ENCODE measurements around the gene CSMD2.

The CSMD2 gene

DNA sequence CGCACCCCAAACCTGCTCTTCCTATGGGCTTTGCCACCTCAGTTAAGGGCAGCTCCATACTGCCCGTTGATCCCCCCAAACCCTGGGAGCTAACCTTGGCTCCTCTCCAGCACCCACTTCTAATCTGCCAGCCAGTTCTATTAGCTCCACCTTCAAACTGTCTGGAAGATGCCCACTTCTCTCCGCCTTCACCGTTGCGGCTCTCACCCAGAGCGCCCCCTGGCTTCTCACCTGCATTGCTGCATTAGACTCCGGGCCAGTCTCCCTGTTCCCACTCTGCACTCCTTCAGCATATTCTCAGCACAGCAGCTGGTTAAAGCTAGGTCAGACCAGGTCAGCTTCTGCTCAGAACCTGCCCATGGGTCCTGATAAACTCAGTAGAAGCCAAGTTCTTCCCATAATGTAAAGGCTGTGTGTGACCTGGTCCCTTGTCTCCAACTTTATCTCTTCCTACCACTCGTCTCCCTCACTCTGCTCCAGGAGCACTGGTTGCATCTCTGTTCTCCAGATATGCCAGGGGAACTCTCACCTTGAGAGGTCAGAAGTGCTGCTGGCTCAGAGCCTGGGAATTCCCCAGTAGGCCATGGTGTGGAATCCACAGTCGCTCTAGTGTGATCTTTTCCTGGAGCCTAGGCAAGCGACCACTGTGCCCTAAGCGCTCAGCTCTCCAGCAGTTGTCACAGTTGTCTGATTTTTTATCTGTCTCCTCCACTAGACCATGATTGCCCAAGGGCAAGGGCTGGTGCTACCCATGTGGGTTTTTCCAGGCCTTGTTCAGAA lies 150.9 kb downstream of the CSMD2 start:
- Histone ChIP-seq H3K27ac (ENCODE audit: low read length) (no peak overlapping the region), H3K36me3 (replicated peaks; ENCODE audit: insufficient read depth, low read length) (no peaks in the 10 kb centered on the region), H3K9ac (ENCODE audit: low read length) (no peak overlapping the region), H3K9me3 (replicated peaks; ENCODE audit: insufficient read depth, low read length) (no peaks in the 10 kb centered on the region), H3K27me3 (replicated peaks; ENCODE audit: insufficient read depth, low read length) (peaks cover 20% of the 10 kb centered on the region; the same call in 1 of the 2 replicates), H3K4me2 (ENCODE audit: low read depth, low read length) (no peak overlapping the region), H3K9me2 (replicated peaks; ENCODE audit: insufficient read depth, low read length) (no peaks in the 10 kb centered on the region), H2AFZ (ENCODE audit: low read length) (no peak overlapping the region), H3K4me3 (ENCODE audit: low read length) (no peak overlapping the region), H3K4me1 (ENCODE audit: low read length) (no peaks in the 10 kb centered on the region), H3K79me2 (ENCODE audit: low read length) (no peaks in the 10 kb centered on the region), H4K20me1 (ENCODE audit: insufficient read depth, low read length) (no peaks in the 10 kb centered on the region), H3F3A (ENCODE audit: insufficient read depth, low read length) (no peaks in the 10 kb centered on the region)
- no peak for TF ChIP-seq EZH2 (optimal IDR thresholded peaks at IDR 0.05; ENCODE audit: low read depth, low read length)
- TF ChIP-seq, protein P1, sequence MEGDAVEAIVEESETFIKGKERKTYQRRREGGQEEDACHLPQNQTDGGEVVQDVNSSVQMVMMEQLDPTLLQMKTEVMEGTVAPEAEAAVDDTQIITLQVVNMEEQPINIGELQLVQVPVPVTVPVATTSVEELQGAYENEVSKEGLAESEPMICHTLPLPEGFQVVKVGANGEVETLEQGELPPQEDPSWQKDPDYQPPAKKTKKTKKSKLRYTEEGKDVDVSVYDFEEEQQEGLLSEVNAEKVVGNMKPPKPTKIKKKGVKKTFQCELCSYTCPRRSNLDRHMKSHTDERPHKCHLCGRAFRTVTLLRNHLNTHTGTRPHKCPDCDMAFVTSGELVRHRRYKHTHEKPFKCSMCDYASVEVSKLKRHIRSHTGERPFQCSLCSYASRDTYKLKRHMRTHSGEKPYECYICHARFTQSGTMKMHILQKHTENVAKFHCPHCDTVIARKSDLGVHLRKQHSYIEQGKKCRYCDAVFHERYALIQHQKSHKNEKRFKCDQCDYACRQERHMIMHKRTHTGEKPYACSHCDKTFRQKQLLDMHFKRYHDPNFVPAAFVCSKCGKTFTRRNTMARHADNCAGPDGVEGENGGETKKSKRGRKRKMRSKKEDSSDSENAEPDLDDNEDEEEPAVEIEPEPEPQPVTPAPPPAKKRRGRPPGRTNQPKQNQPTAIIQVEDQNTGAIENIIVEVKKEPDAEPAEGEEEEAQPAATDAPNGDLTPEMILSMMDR (IDR thresholded peaks at IDR 0.05; ENCODE audit: low read length), result peak; percentile 26
- DNase-seq, result no peak

DNA sequence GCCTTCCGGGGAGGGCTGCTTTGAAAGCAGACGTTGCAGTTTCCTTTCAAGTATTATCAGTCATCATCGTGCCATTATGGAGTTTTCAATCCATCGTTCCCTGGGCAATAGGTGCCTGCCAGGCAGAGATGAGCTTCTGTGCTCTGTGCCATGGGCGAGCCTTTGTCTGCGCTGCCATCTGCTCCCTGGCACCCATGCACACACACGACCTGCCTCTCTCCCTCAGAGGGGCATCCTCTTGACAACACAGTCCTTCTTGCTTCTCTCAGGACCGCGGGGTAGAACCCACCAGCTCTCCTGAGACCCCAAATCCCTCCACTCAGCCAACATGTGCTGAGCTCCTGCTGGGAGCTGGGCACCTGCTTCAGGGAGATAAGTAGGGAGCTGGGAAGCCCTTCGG lies 151.9 kb downstream of the CSMD2 start:
- H4K20me1 ChIP-seq (ENCODE audit: insufficient read depth, low read length), result no peaks in the 10 kb centered on the region
- H3F3A ChIP-seq (ENCODE audit: insufficient read depth, low read length), result no peaks in the 10 kb centered on the region
- no peaks in the 10 kb centered on the region for H3K79me2 ChIP-seq (ENCODE audit: low read length)
- no peak overlapping the region for H3K9ac ChIP-seq (ENCODE audit: low read length)
- H3K4me1 ChIP-seq (ENCODE audit: low read length), result no peaks in the 10 kb centered on the region
- no peak for TF ChIP-seq EZH2phosphoT487 (IDR thresholded peaks at IDR 0.05; ENCODE audit: low read length)
- H3K4me3 ChIP-seq (ENCODE audit: low read length), result no peak overlapping the region
- H3K36me3 ChIP-seq (replicated peaks; ENCODE audit: insufficient read depth, low read length), result no peaks in the 10 kb centered on the region
- no peak overlapping the region for H3K27ac ChIP-seq (ENCODE audit: low read length)
- H3K9me3 ChIP-seq (replicated peaks; ENCODE audit: insufficient read depth, low read length), result no peaks in the 10 kb centered on the region
- no peaks in the 10 kb centered on the region for H3K9me2 ChIP-seq (replicated peaks; ENCODE audit: insufficient read depth, low read length)
- peaks cover 20% of the 10 kb centered on the region; the same call in 1 of the 2 replicates for H3K27me3 ChIP-seq (replicated peaks; ENCODE audit: insufficient read depth, low read length)
- no peak for DNase-seq
- H2AFZ ChIP-seq (ENCODE audit: low read length), result no peak overlapping the region
- H3K4me2 ChIP-seq (ENCODE audit: low read depth, low read length), result no peak overlapping the region

- H3K9me2 ChIP-seq (replicated peaks; ENCODE audit: insufficient read depth, low read length), result no peaks in the 10 kb centered on the region
- H3K4me1 ChIP-seq (ENCODE audit: low read length), result no peaks in the 10 kb centered on the region
- no peaks in the 10 kb centered on the region for H3F3A ChIP-seq (ENCODE audit: insufficient read depth, low read length)
- DNase-seq, result no peak
- H3K9ac ChIP-seq (ENCODE audit: low read length), result no peak overlapping the region
- no peak overlapping the region for H3K4me2 ChIP-seq (ENCODE audit: low read depth, low read length)
- no peaks in the 10 kb centered on the region for H3K36me3 ChIP-seq (replicated peaks; ENCODE audit: insufficient read depth, low read length)
- peaks cover 20% of the 10 kb centered on the region; the same call in 1 of the 2 replicates for H3K27me3 ChIP-seq (replicated peaks; ENCODE audit: insufficient read depth, low read length)
- no peak overlapping the region for H3K27ac ChIP-seq (ENCODE audit: low read length)
- H3K79me2 ChIP-seq (ENCODE audit: low read length), result no peaks in the 10 kb centered on the region
- no peak overlapping the region for H3K4me3 ChIP-seq (ENCODE audit: low read length)
- H4K20me1 ChIP-seq (ENCODE audit: insufficient read depth, low read length), result no peaks in the 10 kb centered on the region
- H3K9me3 ChIP-seq (replicated peaks; ENCODE audit: insufficient read depth, low read length), result no peaks in the 10 kb centered on the region
- H2AFZ ChIP-seq (ENCODE audit: low read length), result no peak overlapping the region
- no peak for TF ChIP-seq EZH2phosphoT487 (IDR thresholded peaks at IDR 0.05; ENCODE audit: low read length)
- TF ChIP-seq, protein P1 (IDR thresholded peaks at IDR 0.05; ENCODE audit: low read length), result no peak
- TF ChIP-seq EZH2 (optimal IDR thresholded peaks at IDR 0.05; ENCODE audit: low read depth, low read length), result no peak
These were observed 155.6 kb downstream of the CSMD2 start for GRCh38 chr1:34009340-34009985.

DNA sequence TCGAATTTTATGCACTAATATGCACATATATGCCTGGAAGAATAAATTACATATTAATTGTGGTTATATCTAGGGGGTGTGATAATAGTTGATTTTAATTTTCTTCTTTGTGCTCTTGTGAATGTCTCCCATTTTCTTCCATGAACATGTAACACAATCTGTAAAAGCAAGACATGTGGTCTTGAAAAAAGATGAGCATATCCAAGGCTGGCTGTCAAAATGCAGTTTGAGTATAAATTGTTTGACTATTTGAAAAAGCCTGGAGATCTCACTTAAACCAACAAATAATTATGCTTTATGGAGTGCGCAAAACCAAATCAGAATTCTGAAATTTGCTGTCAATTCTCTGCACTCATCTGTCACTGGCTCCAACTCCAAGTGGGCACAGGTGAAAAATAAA lies 157.3 kb downstream of the CSMD2 start:
- no peaks in the 10 kb centered on the region for H4K20me1 ChIP-seq (ENCODE audit: insufficient read depth, low read length)
- no peak for DNase-seq
- no peak overlapping the region for H3K4me2 ChIP-seq (ENCODE audit: low read depth, low read length)
- no peaks in the 10 kb centered on the region for H3K9me2 ChIP-seq (replicated peaks; ENCODE audit: insufficient read depth, low read length)
- H3K9me3 ChIP-seq (replicated peaks; ENCODE audit: insufficient read depth, low read length), result no peaks in the 10 kb centered on the region
- peaks cover 15% of the 10 kb centered on the region; the same call in 1 of the 2 replicates for H3K27me3 ChIP-seq (replicated peaks; ENCODE audit: insufficient read depth, low read length)
- H3K4me1 ChIP-seq (ENCODE audit: low read length), result no peaks in the 10 kb centered on the region
- H3K36me3 ChIP-seq (replicated peaks; ENCODE audit: insufficient read depth, low read length), result no peaks in the 10 kb centered on the region
- no peak for TF ChIP-seq EZH2 (optimal IDR thresholded peaks at IDR 0.05; ENCODE audit: low read depth, low read length)
- TF ChIP-seq, protein P1 (IDR thresholded peaks at IDR 0.05; ENCODE audit: low read length), result no peak
- no peak for TF ChIP-seq EZH2phosphoT487 (IDR thresholded peaks at IDR 0.05; ENCODE audit: low read length)
- no peaks in the 10 kb centered on the region for H3F3A ChIP-seq (ENCODE audit: insufficient read depth, low read length)
- H3K27ac ChIP-seq (ENCODE audit: low read length), result no peak overlapping the region
- H3K9ac ChIP-seq (ENCODE audit: low read length), result no peak overlapping the region
- no peak overlapping the region for H3K4me3 ChIP-seq (ENCODE audit: low read length)
- no peaks in the 10 kb centered on the region for H3K79me2 ChIP-seq (ENCODE audit: low read length)
- H2AFZ ChIP-seq (ENCODE audit: low read length), result no peak overlapping the region

Measured in MM.1S (cell line).